ENCODE results near the gene CHAF1A.
A peak's percentile ranks its signal among the peaks of the same experiment; 100 is the strongest.

Gene CHAF1A

DNA sequence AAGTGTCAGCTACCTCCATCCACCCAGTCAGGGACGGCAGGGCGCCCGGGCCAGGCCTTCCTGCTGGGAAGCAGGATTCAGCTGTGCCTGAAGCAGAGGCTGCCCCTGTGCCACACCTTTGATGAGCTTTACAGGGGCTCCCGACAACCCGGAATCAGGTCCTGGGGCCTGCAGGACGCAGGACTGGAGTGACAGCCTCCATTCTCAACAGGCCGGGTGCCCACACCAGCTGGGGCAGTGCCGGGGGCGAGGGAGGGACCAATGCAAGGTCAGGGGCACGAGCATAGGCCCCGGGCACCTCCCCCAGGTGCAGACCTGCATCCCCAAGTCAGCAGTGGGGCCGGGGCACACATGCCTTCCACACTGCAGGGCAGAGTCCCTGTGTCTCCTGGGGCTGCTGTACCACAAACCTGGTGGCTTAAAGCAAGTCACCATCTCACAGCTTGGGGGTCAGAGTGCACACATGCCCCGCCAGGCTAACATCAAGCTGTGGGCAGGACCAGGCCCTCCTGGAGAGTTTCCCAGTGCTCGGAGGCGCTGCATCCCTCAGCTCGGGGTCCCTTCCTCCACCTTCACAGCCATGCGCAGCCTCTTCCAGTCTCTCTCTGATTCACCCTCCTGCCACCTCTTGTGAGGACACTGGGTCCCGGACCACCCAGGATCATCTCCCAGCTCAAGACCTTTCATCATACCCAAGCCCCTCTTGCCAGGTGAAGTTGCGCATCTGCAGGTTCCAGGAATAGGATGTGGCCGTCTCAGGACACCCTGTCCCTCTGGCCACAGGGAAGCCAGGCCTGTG is 41.7 kb downstream of the CHAF1A start:
- DNase-seq = no peak

DNA sequence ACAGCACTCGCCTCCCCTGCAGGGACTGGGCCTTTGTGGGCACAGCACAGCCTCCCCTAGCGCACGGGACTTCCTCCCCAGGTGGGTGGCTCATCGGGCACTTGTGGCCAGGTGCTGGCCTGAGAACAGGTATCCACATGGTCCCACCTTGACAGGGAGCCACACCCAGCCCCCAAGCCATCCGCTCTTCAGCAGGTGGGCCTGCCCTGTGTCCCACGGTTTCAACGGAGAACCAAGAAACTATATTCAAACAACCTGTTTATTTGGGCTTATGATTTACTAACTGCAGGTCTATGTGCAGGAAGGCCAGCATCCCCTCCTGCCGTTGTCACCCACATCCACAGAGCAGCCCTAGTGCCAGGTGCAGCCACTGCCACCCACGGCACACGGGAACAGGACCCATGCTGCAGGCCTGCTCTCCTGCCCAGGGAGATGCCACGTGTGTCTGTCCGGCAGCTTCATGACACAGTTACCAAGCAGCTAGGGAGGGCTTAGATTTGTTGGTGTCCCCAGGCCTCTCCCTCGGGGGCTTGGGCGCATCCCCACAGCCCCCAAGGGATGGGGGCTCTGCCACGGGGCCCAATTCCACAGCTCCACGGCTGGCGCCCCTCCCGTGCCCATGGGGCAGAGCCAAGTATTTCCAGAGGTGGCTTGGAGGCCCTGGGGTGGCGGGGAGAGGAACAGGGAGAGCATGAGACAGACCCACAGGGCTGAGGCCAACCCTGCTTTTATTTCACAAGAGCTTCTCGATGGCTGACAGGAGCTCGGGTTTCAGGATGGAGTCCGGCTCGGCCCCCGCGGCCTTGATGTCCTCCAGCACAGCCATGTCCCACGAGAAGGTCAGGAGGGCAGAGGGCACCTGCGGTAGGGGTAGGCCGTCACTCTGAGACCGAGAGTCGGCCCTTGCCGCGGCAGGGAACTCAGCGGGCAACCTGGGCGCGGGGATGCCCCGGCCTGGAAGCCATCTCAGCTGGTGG is 42.6 kb downstream of the CHAF1A start:
- no peak for DNase-seq

DNA sequence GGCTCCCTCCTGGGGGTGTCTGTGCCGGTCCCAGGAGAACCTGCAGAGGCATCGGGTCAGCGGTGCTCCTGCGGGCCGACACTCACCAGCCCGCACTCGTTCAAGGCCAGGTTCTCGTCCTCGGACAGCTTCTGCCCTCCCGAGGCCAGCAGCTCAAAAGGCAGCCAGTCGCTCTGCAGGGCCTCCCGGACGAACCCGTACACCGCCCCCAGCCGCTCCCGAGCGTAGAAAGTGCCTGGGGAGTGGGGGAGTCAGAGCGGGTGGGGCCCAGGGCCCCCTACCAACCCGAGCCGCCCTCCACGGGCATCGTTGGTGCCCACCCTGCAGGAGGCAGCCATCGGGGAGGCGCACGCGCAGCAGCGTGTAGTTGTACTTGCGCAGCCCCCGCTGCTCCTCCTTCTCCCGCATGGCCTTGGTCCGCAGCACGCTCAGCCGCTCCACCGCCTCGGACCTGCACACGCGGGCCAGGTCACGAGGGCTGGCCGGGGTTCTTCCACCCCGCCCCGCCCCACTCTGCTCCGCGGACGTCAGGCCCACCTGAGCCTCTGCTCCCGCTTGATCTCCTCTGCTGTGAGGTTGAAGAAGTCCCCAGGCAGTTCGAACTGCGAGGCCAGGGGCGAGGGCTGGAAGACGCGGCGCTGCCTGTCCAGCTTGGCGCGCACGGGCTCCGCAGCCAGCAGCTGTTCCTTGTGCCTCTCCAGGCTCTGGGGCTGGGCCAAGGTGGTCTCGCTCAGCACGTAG is 43.7 kb downstream of the CHAF1A start:
- no peak for DNase-seq

DNA sequence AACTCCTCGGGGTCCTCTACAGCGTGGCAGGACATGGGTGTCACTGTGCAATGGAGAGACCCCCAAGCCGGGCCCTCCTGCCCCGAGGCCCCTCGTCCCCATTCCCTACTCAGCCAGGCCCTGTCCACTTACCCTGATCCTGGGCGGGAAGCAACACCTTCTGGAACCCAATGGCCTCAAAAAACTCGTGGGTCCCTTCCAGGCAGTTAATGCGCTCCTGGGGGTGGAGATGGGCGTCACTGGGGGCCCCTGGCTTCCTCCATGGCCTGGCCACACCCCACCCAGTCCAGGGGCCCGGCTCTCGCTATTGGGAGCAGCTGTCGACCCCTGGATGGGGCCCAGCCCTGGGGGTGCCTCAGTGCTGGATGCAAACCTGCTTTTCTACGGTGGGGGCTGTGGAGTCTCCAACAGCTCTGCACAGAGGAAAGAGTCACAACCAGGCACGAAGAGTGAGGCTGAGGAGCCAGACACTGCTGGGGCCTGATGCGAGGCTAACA is 44.3 kb downstream of the CHAF1A start:
- DNase-seq = no peak

DNA sequence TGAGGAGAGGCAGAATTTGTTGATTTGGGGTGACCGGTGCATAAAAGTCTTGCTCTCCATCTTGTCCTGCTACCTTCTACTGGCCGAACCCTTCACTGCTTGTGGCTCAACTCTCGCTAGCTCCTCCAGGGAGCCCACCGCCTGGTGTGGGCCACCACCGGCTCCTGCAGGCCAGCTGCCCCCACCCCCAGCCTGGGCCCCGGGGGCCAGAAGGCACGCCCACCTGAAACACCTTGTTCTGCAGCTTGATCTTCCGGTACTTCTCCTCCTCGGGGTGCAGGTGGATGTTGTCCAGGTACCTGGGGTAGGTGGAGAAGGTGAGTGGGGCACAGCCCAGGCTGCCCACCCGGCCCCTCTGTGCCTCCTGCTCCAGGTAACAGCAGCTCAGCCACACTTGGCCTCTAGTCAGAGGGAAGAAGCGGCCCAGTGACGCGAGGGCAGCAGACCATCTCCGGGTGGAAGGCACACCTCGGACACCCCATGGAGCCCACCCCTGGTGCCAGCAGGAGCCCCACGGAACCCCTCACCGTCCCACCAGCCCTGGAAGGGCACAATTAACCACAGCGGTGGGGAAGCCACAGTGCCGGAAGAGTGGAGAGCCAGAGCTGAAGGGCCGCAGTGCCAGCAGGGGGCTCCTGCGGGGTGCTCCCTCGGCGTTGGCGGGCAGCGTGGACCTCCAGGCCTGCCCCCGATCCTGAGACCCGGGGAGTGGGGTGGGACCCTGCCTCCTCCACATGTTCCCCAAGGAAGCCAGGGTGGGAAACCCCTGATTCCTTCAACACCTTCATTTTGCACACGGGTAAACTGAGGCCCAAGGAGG is 45.1 kb downstream of the CHAF1A start:
- DNase-seq = no peak

DNA sequence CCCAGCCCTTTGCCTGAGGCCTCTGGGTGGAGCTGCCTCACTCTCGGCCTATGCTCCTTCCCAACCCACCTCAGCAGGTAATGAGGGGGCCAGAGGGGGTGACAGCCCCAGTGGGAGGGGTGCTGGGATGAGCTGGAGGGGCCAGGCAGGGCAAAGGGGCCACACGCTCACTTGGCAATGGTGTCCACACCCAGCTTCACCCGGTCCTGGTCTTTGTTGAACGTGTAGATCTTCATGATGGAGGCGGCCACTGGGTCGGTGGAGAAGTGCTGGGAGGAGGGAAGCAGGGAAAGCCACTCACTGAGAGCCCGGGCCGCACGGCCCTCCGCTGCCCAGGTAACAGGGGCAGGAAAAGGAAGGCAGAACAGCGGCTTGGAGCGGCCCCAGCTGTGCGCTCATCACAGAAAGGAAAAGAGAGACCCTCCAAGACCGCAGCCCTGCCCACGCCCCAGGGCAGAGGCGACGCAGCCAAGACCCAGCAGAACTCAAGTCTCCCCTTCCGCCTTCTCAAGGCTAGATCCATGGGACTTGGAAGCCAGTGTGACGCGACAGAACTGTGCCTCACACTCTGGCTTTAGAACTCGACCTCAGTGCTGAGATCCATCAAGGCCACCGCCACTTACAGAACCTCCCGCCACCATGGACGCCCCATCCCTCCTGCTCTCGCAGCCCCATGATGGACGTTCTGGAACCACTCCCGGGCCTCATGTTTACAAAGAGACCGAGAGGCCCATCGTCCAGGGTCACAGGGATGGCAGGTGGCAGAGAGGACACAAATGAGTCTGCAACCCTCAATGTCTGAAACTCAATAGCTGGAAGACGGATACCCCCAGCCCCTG is 45.9 kb downstream of the CHAF1A start:
- no peak for DNase-seq

DNA sequence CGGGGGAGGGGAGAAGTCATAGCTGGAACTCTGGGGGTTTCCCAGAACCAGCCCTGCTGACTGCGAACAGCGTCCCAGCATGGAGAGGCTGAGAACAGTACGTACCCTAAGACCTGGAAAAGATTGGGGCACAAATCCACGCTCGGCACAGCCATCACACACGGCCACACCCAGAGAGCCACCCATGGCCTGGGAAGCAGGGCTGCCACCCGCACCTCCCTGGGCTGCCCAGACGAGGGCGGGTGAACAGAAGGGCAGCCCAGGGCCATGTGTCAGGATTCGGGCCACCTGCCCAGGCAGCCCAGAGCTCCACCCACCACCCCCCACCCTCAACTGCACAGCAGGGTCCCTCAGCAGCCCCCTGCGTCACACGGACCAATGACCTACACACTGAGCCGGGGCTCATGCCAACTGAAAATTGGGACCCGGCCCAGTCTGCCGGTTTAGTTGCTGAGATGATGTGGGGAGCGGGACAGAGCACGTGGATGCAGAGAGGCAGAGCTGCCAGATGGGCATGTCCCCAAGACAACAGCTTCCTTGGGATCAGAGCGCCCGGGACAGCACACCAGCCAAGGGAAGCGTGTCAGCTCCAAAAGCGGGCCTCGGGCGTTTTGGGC is 46.7 kb downstream of the CHAF1A start:
- DNase-seq = no peak

DNA sequence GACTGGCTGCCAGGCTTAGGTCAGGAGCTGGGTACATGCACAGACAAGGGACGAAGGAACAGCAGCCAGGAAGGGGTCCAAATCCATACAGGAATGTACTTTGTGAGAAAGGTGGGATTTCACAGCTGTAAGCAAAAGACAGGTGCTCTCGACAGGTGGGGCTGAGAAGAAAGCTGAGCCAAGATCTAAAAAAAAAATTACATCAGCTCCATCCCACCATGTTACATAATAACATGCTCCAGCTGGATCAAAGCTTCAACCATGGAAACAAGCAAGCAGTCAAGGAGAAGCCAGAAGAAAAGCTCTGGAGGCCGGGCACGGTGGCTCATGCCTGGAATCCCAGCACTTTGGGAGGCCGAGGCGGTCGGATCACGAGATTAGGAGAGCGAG is 47.2 kb downstream of the CHAF1A start:
- no peak for DNase-seq

DNA sequence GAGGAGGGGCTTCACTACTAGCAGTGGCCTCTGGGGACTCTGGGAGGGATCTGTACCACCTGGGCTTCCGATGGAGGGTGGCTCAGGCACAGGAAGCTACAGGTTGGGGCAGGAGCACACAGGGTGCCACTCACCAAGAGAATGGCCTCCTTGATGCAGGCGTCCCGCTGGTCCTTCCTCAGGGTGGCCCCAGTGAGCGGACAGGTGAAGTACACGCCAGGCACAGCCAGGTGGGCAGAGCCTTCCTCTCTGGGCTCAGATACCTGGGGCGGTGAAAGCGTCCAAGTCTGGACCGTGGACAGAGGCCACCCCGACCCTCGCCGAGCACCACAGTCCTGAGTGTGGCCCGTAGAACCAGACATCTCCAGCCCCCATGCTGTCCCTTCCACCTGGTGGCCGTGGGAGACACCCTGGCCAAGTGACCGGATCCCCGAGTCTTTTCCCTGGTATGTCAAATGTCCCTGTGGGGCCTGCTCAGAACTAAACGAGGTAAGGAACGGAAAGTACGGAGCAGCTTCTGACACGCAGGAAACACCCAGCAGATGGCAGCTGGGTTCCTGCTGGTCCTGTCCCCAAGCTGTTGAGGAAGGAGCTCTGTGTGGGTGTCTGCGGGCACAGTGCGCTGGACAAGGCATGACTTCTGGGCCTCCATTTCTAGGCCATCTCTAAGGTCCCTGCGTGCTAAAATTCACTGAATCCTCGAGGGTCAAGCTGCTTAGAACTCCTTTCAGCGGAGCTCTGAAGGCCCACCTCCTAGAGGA is 50.0 kb downstream of the CHAF1A start:
- no peak for DNase-seq

DNA sequence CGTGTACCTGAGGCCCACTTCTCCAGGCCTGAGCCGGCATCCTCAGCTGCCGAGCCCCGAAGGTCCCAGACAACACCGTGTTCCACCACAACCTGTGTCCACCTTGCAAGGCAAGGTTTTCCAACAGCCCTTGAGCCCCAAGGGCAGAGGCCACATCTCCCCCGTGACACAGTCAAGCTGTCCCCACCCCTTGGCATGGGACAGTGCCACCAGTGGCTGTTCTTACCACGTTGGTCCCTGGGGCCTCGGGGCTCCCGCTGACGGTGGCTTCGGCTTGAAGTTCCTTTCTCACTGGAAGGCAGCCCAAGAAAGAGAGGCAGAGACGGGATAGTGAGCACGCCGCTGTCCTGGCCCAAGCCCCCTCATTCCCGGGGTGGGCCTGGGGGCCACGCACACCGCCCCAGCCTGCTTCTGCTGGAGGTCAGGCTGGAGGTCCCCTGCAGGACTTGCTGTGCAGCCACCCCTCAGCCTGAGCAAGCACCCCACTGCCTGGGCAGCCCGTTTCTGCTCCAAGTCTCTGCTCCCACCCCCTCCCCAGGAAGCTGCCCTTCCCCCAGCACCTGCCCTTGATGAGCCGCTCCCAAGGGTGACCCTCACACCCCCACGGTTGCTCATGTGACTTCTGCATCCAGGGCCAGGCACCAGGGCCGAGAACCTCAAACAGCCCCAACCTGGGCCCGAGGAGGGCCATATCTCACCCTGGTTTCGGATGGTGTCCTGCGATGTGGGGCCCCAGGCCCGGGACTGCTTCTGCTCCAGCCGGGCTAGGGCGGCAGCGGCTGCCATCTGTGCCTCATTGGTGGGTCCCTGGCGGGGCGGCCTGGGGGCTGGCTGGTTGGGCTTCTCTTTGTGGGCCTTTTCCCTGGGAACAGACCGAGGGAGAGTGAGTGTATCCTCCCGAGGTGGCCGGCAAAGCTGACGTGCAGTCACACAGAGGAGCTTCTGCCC is 51.1 kb downstream of the CHAF1A start:
- DNase-seq = no peak

DNA sequence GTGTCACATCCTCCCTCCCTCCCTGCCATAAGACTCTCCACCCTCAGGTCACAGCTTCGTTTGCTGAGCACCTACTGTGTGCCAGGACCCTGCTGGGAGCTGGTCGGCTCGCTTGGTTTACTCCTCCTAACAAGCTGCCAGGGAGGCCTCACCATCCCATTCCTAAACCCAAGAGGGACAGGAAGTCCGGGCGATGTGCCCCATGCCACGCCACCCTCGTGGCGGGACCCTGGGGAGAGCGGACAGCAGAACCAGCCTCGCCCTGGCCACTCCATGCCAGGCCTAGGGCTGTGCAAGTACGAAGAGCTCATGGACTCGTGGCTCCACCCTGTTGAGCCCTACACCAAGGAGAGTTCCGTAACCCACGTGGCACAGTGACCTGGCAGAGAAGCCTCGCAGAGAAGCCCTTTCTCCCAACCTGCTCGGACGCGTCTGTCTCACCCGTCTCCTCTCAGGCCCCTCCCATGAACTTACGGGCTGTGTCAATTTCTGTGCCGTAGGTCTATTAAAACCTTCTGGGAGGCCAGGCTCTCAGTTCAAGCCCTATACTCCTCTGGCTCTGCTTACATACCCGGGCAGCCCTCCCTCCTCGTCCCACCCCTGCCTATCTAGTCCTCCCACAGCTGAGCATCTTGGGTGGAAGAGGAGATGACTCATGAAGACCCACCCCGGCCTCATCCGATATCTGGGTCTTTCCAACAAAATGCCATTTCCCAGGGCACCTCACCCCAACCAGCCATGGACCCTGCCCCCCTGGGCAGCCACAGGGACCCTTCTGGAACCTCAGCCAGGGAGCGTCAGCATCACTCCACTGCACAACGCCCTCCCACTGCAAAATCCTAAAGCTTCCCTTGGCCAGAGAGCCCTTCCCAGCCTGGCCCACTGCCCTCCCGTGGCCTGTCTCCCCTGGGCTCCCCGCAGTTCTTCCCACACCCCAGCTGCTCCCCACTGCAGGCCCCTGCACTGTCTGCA is 52.6 kb downstream of the CHAF1A start:
- no peak for DNase-seq

DNA sequence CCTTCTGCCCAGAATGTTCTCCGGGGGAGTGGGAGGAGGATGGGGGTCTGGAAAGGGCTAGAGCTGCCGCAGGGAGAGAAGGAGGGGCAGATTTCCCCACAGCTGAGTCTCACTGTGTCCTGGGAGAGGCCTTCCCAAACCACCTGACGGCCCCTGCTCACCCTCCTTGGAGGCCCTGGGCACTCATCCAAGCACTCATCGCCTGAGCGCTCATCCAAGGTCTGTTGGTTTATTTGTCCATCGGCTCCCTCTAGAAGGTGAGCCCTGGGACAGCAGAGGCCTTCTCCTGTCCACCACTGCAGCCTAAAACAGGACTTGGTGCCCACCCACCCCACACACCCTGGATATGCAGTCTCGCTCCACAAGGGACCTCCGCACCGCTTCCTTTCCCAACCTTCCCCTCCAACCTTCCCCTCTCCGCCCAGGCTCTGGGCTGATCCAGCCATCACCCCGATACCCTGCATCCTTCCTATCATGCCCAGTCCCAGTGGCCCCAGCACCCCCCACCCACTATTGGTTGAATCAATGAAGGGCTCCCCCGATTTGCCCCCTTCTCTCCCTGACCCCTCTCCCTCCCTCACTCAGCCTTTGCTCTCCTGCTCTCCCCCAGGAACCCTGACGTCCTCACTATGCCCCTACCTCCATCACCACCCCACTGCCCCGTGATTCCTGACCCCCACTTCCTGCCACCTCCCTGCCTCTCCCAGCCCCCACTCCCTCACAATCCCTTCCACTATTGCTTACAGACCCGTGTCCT is 53.5 kb downstream of the CHAF1A start:
- DNase-seq = no peak

DNA sequence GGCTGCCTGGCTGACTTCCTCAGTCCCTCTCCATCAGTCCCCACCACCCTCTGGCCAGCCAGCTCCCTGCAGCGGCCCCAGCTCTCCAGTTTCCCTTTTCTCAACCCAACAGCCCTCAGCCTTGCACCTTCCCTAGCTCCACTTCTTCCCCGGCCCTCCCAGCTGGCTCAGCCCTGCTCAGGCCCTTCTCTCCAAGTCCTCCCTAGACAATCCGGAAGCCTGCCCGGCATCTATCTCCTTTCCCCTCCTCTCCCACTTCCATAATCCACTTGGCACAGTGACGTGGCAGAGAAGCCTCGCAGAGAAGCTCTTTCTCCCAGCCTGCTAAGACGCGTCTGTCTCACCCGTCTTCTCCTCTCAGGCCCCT is 54.0 kb downstream of the CHAF1A start:
- DNase-seq = no peak

DNA sequence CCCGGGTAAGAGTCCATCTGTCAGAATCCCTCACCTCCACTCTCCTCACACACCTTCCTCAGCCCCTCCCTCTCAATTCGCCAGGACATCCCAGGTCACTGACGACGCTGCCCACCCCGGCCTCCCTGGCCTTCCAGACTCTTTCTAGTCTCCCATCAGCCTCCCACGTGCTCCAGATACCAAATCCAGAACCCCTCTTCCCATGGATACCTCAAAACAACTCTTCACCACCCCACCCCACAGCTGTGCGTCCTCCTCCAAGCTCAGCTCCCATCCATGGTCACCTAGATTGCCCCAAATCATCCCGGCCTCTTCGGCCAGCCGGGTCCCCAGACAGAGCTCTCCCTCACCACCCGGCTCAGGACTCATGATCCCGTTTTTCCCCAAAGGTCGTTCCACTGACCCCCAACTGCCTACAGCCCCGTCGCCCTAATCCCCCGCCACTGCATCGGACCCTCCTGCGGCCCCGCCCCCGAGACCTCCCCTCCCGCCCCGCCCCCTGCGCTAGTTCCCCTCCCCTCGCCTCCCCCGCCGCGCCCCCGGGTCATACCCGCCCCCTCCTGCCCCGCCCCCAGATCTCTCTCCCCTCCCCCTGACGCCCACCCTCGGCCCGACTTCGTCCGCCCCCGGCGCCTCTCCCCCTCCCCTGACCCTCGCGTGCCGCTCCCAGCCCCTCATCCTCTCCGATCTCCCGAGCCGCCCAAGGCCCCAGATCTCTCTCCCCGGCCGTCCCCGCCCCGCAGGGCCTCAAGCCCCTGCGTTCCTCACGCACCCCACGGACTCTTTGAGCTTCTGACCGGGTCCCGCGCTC is 54.6 kb downstream of the CHAF1A start:
- DNase-seq = peak; percentile 31 to 54 (median 38)

DNA sequence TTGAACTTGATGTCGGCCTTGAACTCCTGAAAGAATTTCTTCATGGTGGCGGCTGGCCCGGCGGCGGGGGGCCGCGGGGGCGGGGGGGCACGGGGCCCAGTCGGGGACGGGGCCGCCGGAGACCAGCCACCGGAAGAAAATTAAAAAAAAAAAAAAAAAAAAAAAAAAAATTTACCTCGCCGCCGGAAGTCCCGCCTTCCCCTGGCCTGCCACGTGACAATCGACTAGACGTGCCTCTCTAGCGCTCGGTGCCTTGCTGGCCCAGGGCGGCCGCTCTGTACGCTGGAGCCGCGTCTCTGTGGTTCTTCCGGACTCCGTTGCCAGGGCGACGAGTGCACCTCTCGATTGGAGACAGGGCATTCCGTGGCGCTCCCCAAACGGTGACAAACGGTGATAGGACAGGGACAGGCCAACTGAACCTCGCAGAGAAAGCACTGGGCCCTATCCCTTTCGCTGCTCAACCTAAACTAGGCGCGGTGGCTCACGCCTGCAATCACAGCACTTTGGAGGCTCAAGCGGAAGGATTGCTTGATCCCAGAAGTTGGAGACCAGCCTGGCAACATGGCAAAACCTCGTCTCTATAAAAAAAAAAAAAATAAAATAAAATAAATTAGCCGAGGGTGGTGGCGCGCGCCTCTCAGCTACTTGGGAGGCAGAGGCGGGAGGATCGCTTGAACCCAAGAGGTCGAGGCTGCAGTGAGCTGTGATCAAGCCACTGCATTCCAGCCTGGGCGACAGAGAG is 55.4 kb downstream of the CHAF1A start, which contains the start of gene UBXN6:
Gene UBXN6, minus strand, starts transcription at position 141 of the 742 bp plus-strand sequence. Its CDS starts 97 bp downstream, at position 44.
- peak; percentile 96 to 98 (median 97) for DNase-seq

Measured in T-helper 1 cell (primary cell).